Occipital lobe (tissue), 2 donors: Measurements from ENCODE around the gene GPR18. TPM values are rescaled to one million over a fixed set of nuclear protein-coding genes. Genes with fewer than 3 reads are reported as not detected.

ENCODE experiments used
- DNase-seq: peaks from one replicate; lab custom pipeline; 2025; lab: John Stamatoyannopoulos, UW
- total RNA-seq: library from RNA; depleted of rRNA; stranded (reverse); fragments of >200 nt; gene quantifications from one replicate; pipeline ENCODE4 v1.2.3, GENCODE V29; 2014

The GPR18 gene
- total RNA-seq, 1 donor from 2014 or later = not detected

GRCh38 chr13:99293178-99293577 is 35.0 kb upstream of the GPR18 start:
- DNase-seq = no peak

- DNase-seq = no peak
Measured at GRCh38 chr13:99290894-99291293, 32.7 kb upstream of the GPR18 start.

GRCh38 chr13:99289674-99290337 is 31.6 kb upstream of the GPR18 start:
- no peak for DNase-seq

DNA sequence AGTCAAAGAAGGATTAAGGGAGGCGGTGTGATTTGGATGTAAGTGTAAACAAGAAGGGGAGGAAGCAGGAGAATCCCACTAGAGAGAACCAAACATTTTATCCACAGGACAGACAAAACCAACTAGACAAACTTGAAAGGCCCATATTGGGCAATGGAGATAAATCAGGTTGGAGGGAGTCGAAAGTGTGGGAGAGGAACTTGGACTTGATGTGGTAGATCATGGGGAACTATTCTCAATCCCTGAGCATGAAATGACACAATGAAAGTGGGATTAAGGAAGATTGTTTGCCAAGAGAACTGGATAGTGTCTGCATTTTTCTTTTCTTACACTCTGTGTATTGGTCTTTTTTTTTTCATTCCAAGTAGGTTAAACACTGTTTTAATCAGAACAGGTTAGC is 31.1 kb upstream of the GPR18 start:
- DNase-seq = no peak

DNA sequence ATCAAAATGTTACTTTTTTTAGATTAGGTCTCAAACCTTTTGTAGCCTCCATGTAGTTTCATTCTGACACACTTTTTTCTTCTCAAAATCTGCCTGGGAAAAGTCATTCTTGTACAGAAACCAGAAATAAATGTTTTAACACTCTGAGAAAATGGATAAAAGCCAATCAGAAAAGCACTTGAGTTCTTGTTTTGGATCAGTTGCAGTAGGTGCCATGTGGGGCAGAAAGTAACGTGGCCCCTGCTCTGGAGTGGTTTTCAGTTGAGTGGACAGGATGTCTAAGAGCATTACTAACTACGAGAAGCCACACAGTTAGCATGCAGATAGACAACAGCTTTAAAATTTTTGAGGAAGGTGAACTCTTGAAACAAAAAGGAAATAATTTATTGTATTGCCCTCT is 29.9 kb upstream of the GPR18 start:
- no peak for DNase-seq

- no peak for DNase-seq
Measured at GRCh38 chr13:99287551-99287950, 29.4 kb upstream of the GPR18 start.

GRCh38 chr13:99285432-99286182 is 27.4 kb upstream of the GPR18 start:
- DNase-seq = no peak

DNA sequence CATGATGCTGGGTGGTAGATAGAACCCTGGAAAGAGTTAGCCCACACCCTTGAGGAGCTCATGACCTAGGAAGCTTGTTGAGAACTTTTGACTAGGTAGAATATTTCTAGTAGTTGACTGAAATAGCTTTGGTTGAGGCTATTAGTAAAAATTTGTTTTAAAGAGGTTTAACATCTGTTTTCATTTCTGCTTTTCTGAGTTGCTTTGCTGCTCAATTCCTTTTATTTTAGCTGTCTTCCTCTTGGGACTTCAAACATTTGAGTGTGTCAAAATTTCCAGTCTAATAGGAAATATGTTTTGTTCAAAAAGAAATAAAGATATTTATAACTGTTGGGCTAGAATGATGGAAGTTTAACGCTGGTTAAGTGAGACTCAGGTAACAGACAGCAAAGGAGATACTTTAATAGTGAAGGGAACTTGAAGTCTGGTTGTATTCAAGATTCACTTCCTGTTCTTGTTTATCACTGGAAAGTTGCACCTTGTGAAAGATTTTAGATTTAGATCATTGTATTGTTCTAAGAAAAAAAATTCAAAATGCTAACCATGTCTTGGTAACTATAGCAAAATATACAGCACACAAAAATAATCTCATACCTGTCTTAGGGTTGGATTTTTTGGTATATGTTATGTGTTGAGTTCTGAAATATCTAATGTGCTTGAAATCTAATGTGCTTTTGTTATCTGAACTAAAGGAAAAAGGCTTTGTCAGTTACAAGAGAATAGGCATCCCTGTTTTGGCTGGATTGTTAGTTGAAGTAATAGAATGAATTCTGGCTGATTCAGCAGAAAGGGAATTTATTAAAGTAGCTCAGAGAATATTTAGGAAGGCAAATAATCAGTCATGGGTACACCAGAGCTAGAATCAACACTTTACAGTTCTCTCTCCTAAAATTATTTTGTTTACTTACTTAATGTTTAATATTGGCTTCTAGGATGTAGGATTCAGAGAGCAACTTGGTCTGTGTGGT is 24.4 kb upstream of the GPR18 start:
- DNase-seq = no peak

GRCh38 chr13:99281811-99282263 is 23.7 kb upstream of the GPR18 start:
- no peak for DNase-seq

- DNase-seq = no peak
Measured at GRCh38 chr13:99280166-99280565, 22.0 kb upstream of the GPR18 start.

DNA sequence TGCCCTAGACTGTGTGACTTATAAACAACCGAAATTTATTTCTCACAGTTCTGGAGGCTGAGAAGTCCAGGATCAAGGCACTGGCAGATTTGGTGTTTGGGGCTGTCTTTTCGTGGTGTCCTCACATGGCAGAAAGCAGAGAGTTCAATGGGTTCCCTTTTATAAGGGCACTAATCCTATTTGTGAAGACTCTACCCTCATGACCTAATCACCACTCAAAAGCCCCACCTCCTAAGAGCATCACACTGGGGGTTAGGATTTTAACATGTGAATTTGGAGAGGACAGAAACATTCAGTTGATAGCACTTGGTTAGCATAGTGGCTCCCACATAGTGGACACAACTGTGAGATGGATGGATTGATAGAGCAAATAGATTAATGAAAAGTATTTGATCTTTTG is 21.5 kb upstream of the GPR18 start:
- DNase-seq = no peak

- DNase-seq = no peak
Measured at GRCh38 chr13:99278843-99279242, 20.7 kb upstream of the GPR18 start.

GRCh38 chr13:99278200-99278599 is 20.0 kb upstream of the GPR18 start:
- no peak for DNase-seq

DNA sequence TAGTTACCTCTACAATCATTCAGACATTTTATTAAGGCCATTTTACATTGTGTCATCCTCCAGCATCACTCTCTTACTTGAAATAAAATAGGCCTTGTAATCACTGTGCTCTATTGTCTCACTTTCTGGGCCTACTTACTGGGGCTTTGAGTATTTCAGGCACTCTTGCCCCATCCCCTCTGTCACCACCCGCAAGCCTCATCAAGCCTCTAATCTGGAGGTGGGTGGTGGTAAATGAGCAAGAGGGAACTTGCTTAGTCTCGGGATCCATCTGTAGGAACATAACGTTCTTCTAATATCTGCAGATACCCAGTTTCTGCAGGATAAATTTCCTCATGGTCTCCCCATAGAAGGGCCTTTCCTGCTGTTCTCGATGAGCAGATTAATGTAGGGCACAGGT is 19.4 kb upstream of the GPR18 start:
- no peak for DNase-seq

DNA sequence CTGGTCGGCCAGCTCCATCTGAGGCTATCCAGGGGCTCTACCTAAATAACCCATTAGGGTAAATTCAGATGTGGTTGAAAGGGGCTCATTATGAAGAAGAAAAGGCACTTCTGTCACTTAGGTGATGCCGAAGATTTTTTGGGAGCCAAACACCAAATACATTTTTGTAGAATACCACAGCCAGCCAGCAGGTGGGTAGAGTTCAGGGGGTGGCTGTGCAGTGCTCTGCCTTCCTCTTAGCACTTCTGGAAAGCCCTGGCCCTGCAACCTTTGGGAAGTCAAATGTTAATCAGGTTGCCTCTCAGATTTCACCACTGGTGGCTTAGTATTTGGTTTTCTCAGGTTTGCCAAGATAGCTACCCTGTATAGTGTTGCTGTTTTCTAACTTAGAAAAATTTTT is 18.5 kb upstream of the GPR18 start:
- DNase-seq = no peak

GRCh38 chr13:99275093-99275469 is 16.9 kb upstream of the GPR18 start:
- DNase-seq = no peak

DNA sequence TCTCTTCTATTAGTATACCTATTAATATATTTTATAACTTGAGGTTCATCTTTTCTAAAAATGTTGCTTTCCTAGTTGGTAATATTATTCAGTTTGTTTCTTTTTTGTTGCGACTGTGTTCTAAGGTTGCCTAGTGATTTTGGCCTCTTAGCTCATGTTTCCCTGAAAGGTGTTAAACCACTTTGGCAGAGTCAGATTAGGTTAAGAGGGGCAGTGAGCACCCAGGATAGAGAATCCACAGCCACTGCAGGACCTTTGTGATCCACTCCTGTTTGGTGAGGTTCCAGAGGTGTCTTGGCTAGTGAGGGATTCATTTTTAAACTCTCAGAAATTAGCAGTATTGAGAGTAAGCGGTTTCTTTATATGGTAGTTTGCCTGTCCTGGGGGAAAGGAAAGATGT is 14.9 kb upstream of the GPR18 start:
- DNase-seq = no peak

DNA sequence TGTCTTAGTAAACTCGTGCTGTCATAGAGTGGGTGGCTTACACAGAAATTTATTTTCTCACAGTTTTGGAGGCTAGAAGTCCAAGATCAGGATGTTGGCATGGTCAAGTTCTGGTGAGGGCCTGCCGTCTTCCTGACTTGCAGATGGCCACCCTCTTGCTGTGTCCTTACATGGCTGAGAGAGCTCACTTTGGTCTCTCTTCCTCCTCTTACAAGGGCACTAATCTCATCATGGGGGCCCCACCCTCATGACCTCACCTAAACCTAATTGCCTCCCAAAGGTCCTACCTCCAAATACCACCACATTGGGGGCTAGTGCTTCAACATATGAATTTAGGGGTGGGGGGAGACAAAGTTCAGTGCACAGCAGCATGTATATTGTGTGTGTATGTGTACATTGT is 14.3 kb upstream of the GPR18 start:
- DNase-seq = no peak

GRCh38 chr13:99271249-99271648 is 13.1 kb upstream of the GPR18 start:
- DNase-seq = no peak

DNA sequence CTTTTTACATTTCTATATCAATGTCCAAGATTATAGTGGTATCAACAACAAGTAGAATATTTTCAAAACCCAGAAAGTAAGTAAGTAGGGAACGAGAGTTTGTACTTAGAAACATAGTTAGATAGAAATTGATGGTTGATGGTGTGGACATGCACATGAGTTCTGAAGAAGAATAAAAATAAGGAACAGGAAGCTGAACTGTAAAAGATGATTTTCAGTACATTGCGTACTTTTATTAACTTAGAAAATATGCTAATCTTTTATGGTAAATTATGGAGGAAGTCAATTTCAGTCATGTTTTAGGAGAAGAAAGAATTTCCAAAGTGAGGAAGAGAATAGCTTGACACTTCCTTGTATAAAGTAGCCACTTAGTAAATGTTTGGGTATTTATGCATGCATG is 12.3 kb upstream of the GPR18 start:
- no peak for DNase-seq

- DNase-seq = no peak
Measured at GRCh38 chr13:99269627-99270241, 11.6 kb upstream of the GPR18 start.

DNA sequence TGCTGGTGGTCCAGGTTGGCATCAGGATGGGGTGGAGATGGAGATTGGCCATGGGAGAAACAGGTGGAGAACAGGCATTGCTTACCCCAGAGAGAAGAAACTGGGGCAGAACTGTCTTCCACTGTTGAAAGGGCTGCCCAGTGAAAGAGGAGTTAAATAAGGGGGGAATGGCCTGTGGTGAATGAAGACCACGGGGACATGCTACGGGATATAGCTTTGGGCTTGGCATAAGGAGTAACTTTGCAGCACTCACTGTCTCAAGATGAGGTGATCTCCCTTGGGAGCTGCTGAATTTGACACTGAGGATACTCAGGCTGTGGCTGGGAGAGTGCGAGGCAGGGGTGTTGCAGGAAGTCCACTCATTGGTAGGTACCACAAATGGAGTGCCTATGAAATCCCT is 10.6 kb upstream of the GPR18 start:
- DNase-seq = no peak
